ENCODE data around the gene MAN1C1. TPM values are rescaled to one million over a fixed set of nuclear protein-coding genes. Genes with fewer than 3 reads are reported as not detected.

Gene MAN1C1
- total and polyA plus RNA-seq, 5 donors from 2014 or later: 3.1 to 15.1 (median 3.5) TPM

GRCh38 chr1:25675729-25676476 is 59.3 kb downstream of the MAN1C1 start:
- Mint-ChIP-seq H3K9me3 (peaks cover 0 to 2% (median 0%) of the 10 kb centered on the region in 7 donors), H3K36me3 (peaks cover 16% of the 10 kb centered on the region), H3K27me3 (peaks cover 25% of the 10 kb centered on the region), H3K27ac (peak overlapping the region; percentile 86 to 94 (median 94)), H3K4me1 (peaks cover 28 to 90% (median 58%) of the 10 kb centered on the region in 4 donors), H3K4me3 (peak overlapping the region; percentile 65 to 87 (median 83))
- DNase-seq (peak; percentile 15 to 94 (median 76)), ATAC-seq (ENCODE audit: low read depth in 2 of 2) (peak; percentile 91 to 94)
- no peak overlapping the region for H3K27ac ChIP-seq (ENCODE audit: insufficient read depth, low read length, poor library complexity, severe bottlenecking)
- H3K4me1 ChIP-seq (ENCODE audit: control insufficient read depth, insufficient read depth, low read length, poor library complexity, severe bottlenecking): peaks cover 53% of the 10 kb centered on the region
- peak overlapping the region; percentile 68 for H3K4me3 ChIP-seq (ENCODE audit: low read depth, low read length)
- H3K36me3 ChIP-seq (ENCODE audit: control insufficient read depth, insufficient read depth, low read length): no peaks in the 10 kb centered on the region
- H3K9me3 ChIP-seq (ENCODE audit: control insufficient read depth in 2 of 2, low read length in 2 of 2): no peaks in the 10 kb centered on the region
- H3K27me3 ChIP-seq (ENCODE audit: control insufficient read depth, insufficient read depth, low read length): peaks cover 2% of the 10 kb centered on the region

- DNase-seq: no peak
- Histone ChIP-seq H3K36me3 (ENCODE audit: control insufficient read depth, insufficient read depth, low read length) (no peaks in the 10 kb centered on the region), H3K4me1 (ENCODE audit: control insufficient read depth, insufficient read depth, low read length, poor library complexity, severe bottlenecking) (peaks cover 53% of the 10 kb centered on the region), H3K9me3 (ENCODE audit: control insufficient read depth in 2 of 2, low read length in 2 of 2) (no peaks in the 10 kb centered on the region), H3K4me3 (ENCODE audit: low read depth, low read length) (peak overlapping the region; percentile 68), H3K27ac (ENCODE audit: insufficient read depth, low read length, poor library complexity, severe bottlenecking) (no peak overlapping the region), H3K27me3 (ENCODE audit: control insufficient read depth, insufficient read depth, low read length) (peaks cover 2% of the 10 kb centered on the region)
- peaks cover 28 to 87% (median 56%) of the 10 kb centered on the region in 4 donors for H3K4me1 Mint-ChIP-seq
- no peak for ATAC-seq (ENCODE audit: low read depth in 2 of 2)
- peak overlapping the region; percentile 65 to 87 (median 83) for H3K4me3 Mint-ChIP-seq
- peaks cover 0 to 2% (median 0%) of the 10 kb centered on the region in 7 donors for H3K9me3 Mint-ChIP-seq
- peaks cover 25% of the 10 kb centered on the region for H3K27me3 Mint-ChIP-seq
- H3K27ac Mint-ChIP-seq: peak overlapping the region; percentile 86 to 94 (median 94)
- H3K36me3 Mint-ChIP-seq: peaks cover 11% of the 10 kb centered on the region
These were observed 59.9 kb downstream of the MAN1C1 start for GRCh38 chr1:25676488-25676887.

- H3K27me3 ChIP-seq (ENCODE audit: control insufficient read depth, insufficient read depth, low read length): peaks cover 2% of the 10 kb centered on the region
- H3K4me3 Mint-ChIP-seq: peak overlapping the region; percentile 65 to 87 (median 83)
- H3K9me3 Mint-ChIP-seq: peaks cover 0 to 2% (median 0%) of the 10 kb centered on the region in 7 donors
- ATAC-seq (ENCODE audit: low read depth in 2 of 2) (no peak), DNase-seq (peak in 2 of 3 donors; percentile 34 to 65)
- H3K9me3 ChIP-seq (ENCODE audit: control insufficient read depth in 2 of 2, low read length in 2 of 2): no peaks in the 10 kb centered on the region
- H3K27ac ChIP-seq (ENCODE audit: insufficient read depth, low read length, poor library complexity, severe bottlenecking): no peak overlapping the region
- peaks cover 53% of the 10 kb centered on the region for H3K4me1 ChIP-seq (ENCODE audit: control insufficient read depth, insufficient read depth, low read length, poor library complexity, severe bottlenecking)
- no peaks in the 10 kb centered on the region for H3K36me3 ChIP-seq (ENCODE audit: control insufficient read depth, insufficient read depth, low read length)
- H3K36me3 Mint-ChIP-seq: peaks cover 6% of the 10 kb centered on the region
- peak overlapping the region; percentile 85 to 94 (median 86) for H3K27ac Mint-ChIP-seq
- peak overlapping the region; percentile 68 for H3K4me3 ChIP-seq (ENCODE audit: low read depth, low read length)
- peaks cover 26% of the 10 kb centered on the region for H3K27me3 Mint-ChIP-seq
- peaks cover 28 to 85% (median 55%) of the 10 kb centered on the region in 4 donors for H3K4me1 Mint-ChIP-seq
These were observed 60.7 kb downstream of the MAN1C1 start for GRCh38 chr1:25677193-25677773.

- DNase-seq: no peak
- Mint-ChIP-seq H3K4me1 (peaks cover 25 to 78% (median 45%) of the 10 kb centered on the region in 4 donors), H3K36me3 (no peaks in the 10 kb centered on the region), H3K27me3 (peaks cover 30% of the 10 kb centered on the region), H3K27ac (peak overlapping the region in 2 of 3 donors; percentile 82 to 86), H3K9me3 (no peaks in the 10 kb centered on the region), H3K4me3 (peak overlapping the region in 1 of 4 donors; percentile 87)
- Histone ChIP-seq H3K36me3 (ENCODE audit: control insufficient read depth, insufficient read depth, low read length) (no peaks in the 10 kb centered on the region), H3K4me1 (ENCODE audit: control insufficient read depth, insufficient read depth, low read length, poor library complexity, severe bottlenecking) (peaks cover 50% of the 10 kb centered on the region), H3K9me3 (ENCODE audit: control insufficient read depth in 2 of 2, low read length in 2 of 2) (no peaks in the 10 kb centered on the region), H3K27ac (ENCODE audit: insufficient read depth, low read length, poor library complexity, severe bottlenecking) (no peak overlapping the region), H3K4me3 (ENCODE audit: low read depth, low read length) (peak overlapping the region; percentile 27), H3K27me3 (ENCODE audit: control insufficient read depth, insufficient read depth, low read length) (peaks cover 2% of the 10 kb centered on the region)
- ATAC-seq (ENCODE audit: low read depth in 2 of 2): no peak
These were observed 62.6 kb downstream of the MAN1C1 start for GRCh38 chr1:25679171-25679570.

- no peak for DNase-seq
- H3K36me3 Mint-ChIP-seq: no peaks in the 10 kb centered on the region
These were observed 64.1 kb downstream of the MAN1C1 start for GRCh38 chr1:25680701-25681100.

GRCh38 chr1:25682059-25682601 is 65.5 kb downstream of the MAN1C1 start:
- H3K4me1 ChIP-seq (ENCODE audit: control insufficient read depth, insufficient read depth, low read length, poor library complexity, severe bottlenecking): peaks cover 22% of the 10 kb centered on the region
- DNase-seq (no peak), ATAC-seq (ENCODE audit: low read depth in 2 of 2) (no peak)
- H3K9me3 ChIP-seq (ENCODE audit: control insufficient read depth in 2 of 2, low read length in 2 of 2): no peaks in the 10 kb centered on the region
- no peak overlapping the region for H3K27ac ChIP-seq (ENCODE audit: insufficient read depth, low read length, poor library complexity, severe bottlenecking)
- Mint-ChIP-seq H3K4me1 (peaks cover 17 to 67% (median 25%) of the 10 kb centered on the region in 4 donors), H3K27ac (no peak overlapping the region), H3K27me3 (peaks cover 26% of the 10 kb centered on the region), H3K36me3 (peaks cover 6% of the 10 kb centered on the region), H3K9me3 (no peaks in the 10 kb centered on the region), H3K4me3 (no peak overlapping the region)
- H3K27me3 ChIP-seq (ENCODE audit: control insufficient read depth, insufficient read depth, low read length): peaks cover 2% of the 10 kb centered on the region
- no peak overlapping the region for H3K4me3 ChIP-seq (ENCODE audit: low read depth, low read length)
- no peaks in the 10 kb centered on the region for H3K36me3 ChIP-seq (ENCODE audit: control insufficient read depth, insufficient read depth, low read length)

More at GRCh38 chr1:25680701-25681100, 64.1 kb downstream of the MAN1C1 start:
- no peaks in the 10 kb centered on the region for H3K36me3 ChIP-seq (ENCODE audit: control insufficient read depth, insufficient read depth, low read length)
- H3K27me3 ChIP-seq (ENCODE audit: control insufficient read depth, insufficient read depth, low read length): peaks cover 2% of the 10 kb centered on the region
- no peak overlapping the region for H3K4me3 Mint-ChIP-seq
- H3K27ac Mint-ChIP-seq: peak overlapping the region in 1 of 3 donors; percentile 50
- no peak overlapping the region for H3K27ac ChIP-seq (ENCODE audit: insufficient read depth, low read length, poor library complexity, severe bottlenecking)
- no peak overlapping the region for H3K4me3 ChIP-seq (ENCODE audit: low read depth, low read length)
- H3K9me3 ChIP-seq (ENCODE audit: control insufficient read depth in 2 of 2, low read length in 2 of 2): no peaks in the 10 kb centered on the region
- no peaks in the 10 kb centered on the region for H3K9me3 Mint-ChIP-seq
- H3K4me1 ChIP-seq (ENCODE audit: control insufficient read depth, insufficient read depth, low read length, poor library complexity, severe bottlenecking): peaks cover 36% of the 10 kb centered on the region
- ATAC-seq (ENCODE audit: low read depth in 2 of 2): no peak
- H3K27me3 Mint-ChIP-seq: peaks cover 30% of the 10 kb centered on the region
- H3K4me1 Mint-ChIP-seq: peaks cover 24 to 75% (median 36%) of the 10 kb centered on the region in 4 donors

GRCh38 chr1:25683177-25683576 is 66.6 kb downstream of the MAN1C1 start:
- H3K9me3 Mint-ChIP-seq: no peaks in the 10 kb centered on the region
- peaks cover 11% of the 10 kb centered on the region for H3K36me3 Mint-ChIP-seq
- Histone ChIP-seq H3K4me3 (ENCODE audit: low read depth, low read length) (no peak overlapping the region), H3K27ac (ENCODE audit: insufficient read depth, low read length, poor library complexity, severe bottlenecking) (no peak overlapping the region), H3K9me3 (ENCODE audit: control insufficient read depth in 2 of 2, low read length in 2 of 2) (no peaks in the 10 kb centered on the region), H3K36me3 (ENCODE audit: control insufficient read depth, insufficient read depth, low read length) (no peaks in the 10 kb centered on the region), H3K27me3 (ENCODE audit: control insufficient read depth, insufficient read depth, low read length) (peaks cover 2% of the 10 kb centered on the region), H3K4me1 (ENCODE audit: control insufficient read depth, insufficient read depth, low read length, poor library complexity, severe bottlenecking) (peaks cover 12% of the 10 kb centered on the region)
- DNase-seq (no peak), ATAC-seq (ENCODE audit: low read depth in 2 of 2) (no peak)
- H3K27ac Mint-ChIP-seq: peak overlapping the region in 2 of 3 donors; percentile 55 to 57
- H3K4me3 Mint-ChIP-seq: no peak overlapping the region
- peaks cover 10 to 62% (median 18%) of the 10 kb centered on the region in 4 donors for H3K4me1 Mint-ChIP-seq
- peaks cover 18% of the 10 kb centered on the region for H3K27me3 Mint-ChIP-seq

Data from CD4-positive, CD25-positive, alpha-beta regulatory T cell (primary cell).